ENCODE data around the gene CDK5R2.
"Not testable (repeated sequence)": the region's sequence is repeated elsewhere in the genome, so short reads cannot be mapped to it uniquely, and the experiment has no call there.

Gene CDK5R2

DNA sequence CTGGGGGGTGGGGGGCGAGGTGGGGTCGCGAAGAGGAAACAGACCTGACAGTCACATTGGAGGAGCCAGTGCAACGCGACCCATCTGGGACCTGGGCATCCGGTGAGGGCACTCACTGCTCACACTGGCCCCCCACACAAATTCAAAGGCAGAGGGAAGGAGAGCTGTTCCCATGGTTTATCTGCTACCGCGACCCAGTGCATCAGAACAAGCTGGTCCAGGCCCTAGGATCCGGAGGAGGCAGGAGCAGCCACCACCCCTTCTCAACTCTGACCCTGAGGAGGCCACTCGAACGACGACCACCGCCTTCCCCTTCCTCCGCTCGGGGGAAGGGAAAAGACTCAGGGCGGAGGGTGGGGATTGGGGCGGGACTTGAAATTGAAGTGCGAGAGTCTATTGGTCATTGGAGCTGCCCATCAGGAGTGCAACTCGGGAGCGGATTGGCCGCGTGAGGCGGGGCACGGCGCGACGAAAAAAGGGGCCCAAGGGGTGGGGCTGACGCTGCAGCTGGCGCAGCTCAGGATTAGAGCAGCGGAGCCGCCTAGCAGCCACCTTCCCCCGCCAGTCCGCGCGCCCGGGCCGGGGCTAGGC, at the start of gene CDK5R2:
Gene CDK5R2, plus strand, starts transcription at position 526 of the 591 bp plus-strand sequence. CDS start 155 bp downstream, outside the sequence.
- DNase-seq (ENCODE audit: low read depth in 3 of 3), result peak; percentile 26 to 83 (median 58)

DNA sequence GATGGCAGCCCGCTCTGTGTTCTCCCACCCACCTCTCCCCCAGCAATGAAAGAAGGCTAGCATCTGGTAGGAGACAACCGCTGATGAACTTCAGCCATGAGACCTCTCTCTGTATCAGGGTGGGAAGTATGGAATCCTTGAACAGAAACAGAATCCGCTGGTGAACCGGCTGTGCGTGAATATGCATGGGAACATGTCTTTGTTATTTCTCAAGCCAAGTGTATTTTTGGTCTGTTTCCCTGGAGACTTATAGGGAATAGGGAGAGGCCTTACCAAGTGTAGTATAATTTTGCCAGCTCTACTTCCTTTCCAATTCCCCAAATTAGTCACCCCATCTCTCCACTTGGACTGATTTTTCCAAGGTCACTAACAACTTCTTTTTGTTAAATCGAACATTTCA, 48.7 kb upstream of the CDK5R2 start:
- no peak for DNase-seq (ENCODE audit: low read depth in 3 of 3)

DNA sequence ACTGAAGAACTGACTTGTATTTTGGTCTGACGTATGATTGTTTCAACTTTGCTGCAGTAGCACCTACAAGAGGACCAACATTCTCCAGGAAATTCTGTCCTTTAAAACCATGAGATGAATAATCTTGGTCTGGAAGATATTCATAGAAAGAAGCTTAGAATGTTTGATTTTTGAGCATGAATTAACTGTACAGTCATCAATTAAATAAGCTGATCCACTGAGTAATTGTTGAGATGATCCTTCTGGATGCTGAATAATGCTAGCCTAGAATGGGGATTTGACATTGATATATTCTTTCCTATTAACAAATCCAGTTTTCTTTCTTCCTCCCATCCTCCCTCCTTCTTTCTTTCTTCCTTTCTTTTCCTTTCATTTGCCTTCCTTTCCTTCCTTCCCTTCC, 39.0 kb upstream of the CDK5R2 start:
- DNase-seq (ENCODE audit: low read depth in 3 of 3), result no peak

DNA sequence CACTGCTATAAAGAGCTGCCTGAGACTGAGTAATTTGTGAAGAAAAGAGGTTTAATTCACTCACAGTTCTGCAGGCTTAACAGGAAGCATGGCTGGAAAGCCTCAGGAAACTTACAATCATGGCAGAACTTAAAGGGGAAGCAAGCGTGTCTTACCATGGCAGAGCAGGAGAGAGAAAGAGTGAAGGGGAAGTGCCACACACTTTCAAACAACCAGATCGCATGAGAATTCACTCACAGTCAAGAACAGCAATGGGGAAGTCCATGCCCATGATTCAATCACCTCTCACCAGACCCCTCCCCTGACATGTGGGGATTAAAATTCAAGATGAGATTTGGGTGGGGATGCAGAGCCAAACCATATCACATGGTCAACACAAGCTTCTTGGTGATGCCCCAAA, 34.7 kb upstream of the CDK5R2 start:
- DNase-seq (ENCODE audit: low read depth in 3 of 3), result no peak

DNA sequence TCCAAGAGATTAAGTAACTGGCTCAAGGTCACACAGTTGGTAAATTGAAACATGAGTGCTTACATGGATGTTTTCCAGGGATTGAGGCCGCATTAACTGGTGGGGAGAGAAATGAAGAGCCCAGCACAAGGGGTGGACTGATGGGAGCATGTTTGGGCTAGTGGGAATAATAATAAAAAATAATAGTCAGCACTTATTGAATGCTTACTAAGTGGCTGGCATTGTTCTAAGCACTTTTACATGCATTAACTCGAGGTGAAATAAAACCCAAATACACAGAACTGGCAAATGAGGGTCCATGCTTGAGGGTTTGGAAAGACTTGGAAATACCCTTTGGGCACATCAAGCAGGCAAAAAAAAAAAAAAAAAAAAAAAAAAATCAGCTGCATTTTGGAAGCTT, 34.0 kb upstream of the CDK5R2 start:
- DNase-seq (ENCODE audit: low read depth in 3 of 3), result no peak

DNA sequence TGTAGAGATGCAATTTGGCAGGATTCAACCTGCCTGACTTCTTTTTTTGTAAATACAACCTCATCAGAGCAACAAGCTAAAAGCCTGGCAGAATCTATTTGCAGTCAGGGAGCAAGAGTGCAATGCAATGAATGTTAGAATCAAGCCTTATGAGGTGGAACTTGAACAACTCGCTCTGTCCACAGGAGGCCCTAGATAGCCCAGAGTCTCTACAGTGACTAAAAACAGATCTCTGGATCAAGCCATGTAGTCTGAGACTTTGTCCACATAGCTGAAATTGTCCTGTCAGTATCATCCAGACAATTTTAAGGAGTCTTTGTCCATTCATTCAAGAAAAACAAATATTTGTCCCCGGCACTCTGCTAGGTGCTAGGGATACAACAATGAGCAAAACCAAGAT, 32.0 kb upstream of the CDK5R2 start:
- no peak for DNase-seq (ENCODE audit: low read depth in 3 of 3)

- no peak for DNase-seq (ENCODE audit: low read depth in 3 of 3)
Observed at GRCh38 chr2:218927876-218928275, 31.6 kb upstream of the CDK5R2 start.

DNA sequence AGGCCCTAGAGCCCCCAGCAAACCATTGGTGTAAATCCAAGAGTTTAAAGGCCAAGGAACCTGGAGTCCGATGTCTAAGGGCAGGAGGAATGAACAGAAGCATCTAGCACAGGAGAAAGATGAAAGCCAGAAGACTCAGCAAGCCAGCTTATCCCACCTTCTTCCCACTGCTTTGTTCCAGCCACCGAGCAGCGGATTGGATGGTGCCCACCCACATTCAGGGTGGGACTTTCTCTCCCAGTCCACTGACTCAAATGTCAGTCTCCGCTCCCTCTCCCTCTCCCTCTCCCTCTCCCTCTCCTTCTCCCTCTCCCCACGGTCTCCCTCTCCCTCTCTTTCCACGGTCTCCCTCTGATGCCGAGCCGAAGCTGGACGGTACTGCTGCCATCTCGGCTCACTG, 29.0 kb upstream of the CDK5R2 start:
- not testable (repeated sequence) for DNase-seq (ENCODE audit: low read depth in 3 of 3)

- not testable (repeated sequence) for DNase-seq (ENCODE audit: low read depth in 3 of 3)
Observed at GRCh38 chr2:218931751-218932150, 27.7 kb upstream of the CDK5R2 start.

GRCh38 chr2:218944759-218945404, 14.6 kb upstream of the CDK5R2 start:
- DNase-seq (ENCODE audit: low read depth in 3 of 3), result no peak

DNA sequence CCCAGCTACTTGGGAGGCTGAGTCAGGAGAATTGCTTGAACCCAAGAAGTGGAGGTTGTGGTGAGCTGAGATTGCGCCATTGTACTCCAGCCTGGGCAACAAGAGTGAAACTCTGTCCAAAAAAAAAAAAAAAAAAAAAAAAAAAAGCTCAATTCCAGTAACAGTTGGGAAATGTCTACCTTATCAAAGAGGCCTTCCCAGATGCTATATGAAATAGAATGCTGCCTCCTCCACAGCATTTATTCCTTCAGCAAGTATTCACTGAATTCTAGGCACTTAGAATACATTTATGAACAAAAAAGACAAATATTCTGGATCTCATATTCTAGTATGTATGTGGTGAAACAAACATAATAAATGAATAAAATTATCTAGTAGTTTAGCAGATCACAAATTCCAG, 12.8 kb upstream of the CDK5R2 start:
- no peak for DNase-seq (ENCODE audit: low read depth in 3 of 3)

DNA sequence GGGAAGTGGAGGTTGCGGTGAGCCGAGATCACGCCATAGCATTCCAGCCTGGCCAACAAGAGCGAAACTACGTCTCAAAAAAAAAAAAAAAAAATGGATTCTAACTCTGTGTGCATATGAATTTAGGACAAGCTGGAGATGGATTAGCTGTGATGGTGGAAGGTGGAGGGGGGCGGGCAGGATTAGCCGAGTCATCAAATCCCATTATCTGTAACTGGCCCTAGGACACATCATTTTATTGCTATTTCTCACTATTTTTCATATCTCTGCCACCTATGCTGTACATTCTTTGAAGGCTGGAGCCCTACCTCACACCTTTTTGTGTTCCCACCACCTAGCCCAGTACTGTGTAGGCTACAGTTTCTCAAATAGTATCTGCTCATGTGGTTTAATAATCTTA, 7.3 kb upstream of the CDK5R2 start:
- no peak for DNase-seq (ENCODE audit: low read depth in 3 of 3)

GRCh38 chr2:218953366-218953954, 6.0 kb upstream of the CDK5R2 start:
- no peak for DNase-seq (ENCODE audit: low read depth in 3 of 3)

DNA sequence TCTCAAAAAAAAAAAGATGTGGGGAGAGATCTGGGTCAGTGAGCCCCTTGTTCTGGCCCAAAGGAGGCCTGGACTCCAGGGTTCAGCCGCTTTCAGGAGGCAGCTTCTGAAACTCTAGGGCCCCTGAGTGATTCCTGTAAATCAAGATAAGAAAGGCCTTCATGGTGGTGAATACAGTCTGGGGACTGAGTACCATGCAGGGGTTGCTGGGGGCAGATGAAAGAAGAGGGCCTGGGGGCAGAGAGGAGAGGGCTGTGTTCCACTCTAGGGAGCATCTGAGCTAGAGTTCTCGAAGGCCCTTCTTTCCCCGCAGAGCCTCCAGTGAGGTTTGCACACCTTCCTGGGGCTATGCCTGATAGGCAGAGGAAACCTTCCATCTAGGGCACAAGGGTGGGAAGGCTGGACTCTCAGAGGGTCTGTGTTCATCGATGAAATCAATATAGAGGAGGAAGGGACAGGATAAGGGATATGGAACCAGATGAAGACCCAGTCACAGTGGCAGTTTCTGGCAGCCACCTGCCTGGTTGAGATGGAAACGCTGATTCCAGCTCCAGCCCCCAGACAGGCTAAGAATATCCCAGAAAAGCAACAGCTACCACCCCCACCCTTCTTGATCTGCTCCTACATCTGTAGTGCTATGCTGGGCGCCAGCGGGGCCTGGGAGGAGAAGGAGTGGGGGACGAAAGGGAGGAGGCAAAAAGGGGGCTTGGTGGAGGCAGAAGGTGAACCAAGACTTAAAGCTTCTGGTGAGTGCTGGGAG, 4.7 kb upstream of the CDK5R2 start:
- DNase-seq (ENCODE audit: low read depth in 3 of 3), result no peak

- no peak for DNase-seq (ENCODE audit: low read depth in 3 of 3)
Observed at GRCh38 chr2:218956039-218956438, 3.4 kb upstream of the CDK5R2 start.

- no peak for DNase-seq (ENCODE audit: low read depth in 3 of 3)
Observed at GRCh38 chr2:218957671-218958070, 1.8 kb upstream of the CDK5R2 start.

DNA sequence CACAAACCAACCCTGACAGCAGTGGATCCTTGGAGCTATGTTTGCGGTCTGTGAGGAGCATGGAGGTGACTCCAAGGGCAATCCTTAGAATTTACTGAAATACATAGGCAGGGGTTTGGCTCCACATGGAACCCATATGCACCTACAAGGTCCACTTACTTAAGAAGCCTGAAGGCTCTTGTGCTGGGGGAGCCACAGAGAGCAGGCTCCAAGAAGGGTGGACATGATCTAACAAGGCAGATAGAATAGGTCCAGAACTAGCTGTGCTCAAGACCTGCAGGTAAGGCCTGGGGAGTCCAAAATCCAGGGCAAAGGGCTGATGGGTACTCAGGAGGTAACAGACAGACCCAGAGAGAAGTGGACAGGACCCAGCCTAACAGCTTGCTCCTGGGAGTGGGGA, 1.2 kb upstream of the CDK5R2 start:
- no peak for DNase-seq (ENCODE audit: low read depth in 3 of 3)

GRCh38 chr2:218959761-218960308, 369 bp downstream of the CDK5R2 start:
- DNase-seq (ENCODE audit: low read depth in 3 of 3), result no peak

DNA sequence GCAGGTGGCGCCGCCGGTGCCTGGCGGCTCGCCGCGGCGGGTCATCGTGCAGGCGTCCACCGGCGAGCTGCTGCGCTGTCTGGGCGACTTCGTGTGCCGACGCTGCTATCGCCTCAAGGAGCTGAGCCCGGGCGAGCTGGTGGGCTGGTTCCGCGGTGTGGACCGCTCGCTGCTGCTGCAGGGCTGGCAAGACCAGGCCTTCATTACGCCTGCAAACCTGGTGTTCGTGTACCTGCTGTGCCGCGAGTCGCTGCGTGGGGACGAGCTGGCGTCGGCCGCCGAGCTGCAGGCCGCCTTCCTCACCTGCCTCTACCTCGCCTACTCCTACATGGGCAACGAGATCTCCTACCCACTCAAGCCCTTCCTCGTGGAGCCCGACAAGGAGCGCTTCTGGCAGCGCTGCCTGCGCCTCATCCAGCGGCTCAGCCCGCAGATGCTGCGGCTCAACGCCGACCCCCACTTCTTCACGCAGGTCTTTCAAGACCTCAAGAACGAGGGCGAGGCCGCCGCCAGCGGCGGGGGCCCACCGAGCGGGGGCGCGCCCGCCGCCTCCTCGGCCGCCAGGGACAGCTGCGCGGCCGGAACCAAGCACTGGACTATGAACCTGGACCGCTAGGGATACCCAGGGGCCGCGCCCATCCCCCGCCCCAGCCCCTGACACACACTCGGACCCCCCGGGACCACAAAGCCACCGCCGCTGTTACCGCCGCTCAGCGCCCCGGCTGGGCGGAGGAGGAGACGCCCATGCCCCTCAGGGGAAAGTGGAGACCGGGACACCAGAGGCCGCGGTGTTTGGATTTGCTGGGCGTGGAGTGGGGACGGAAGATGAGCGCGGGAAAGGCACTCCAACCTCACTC, 1.1 kb downstream of the CDK5R2 start:
- no peak for DNase-seq (ENCODE audit: low read depth in 3 of 3)

- no peak for DNase-seq (ENCODE audit: low read depth in 3 of 3)
Observed at GRCh38 chr2:218961229-218961628, 1.8 kb downstream of the CDK5R2 start.

All from stimulated activated CD4-positive, alpha-beta T cell treated with anti-CD3 and anti-CD28 coated beads, TNF-alpha, amount 100 ng/mL, for 24 hours (primary cell).